Measurements from ENCODE around the gene CEP76. TPM values are rescaled to one million over a fixed set of nuclear protein-coding genes. Genes with fewer than 3 reads are reported as not detected.

CEP76 gene
- total RNA-seq, 1 experiment from 2014 or later = 13.5 TPM

DNA sequence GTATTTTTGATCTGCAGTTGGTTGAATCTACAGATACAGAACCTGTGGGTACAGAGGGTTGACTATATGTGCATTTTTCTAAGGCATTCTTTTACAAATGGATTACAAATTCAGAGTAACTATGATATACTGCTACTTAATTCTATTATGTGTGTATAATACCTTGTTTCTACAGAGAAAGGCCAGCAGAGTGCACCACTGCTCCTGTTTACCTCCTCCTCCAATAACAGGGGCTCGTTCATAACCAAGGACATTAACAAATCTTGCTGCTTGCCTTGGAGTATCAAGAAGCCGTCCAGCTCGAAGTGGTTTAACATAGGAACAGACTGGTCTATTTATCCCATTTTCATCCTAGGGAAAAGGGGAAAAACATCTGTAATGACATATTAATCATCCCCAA, 16.4 kb downstream of the CEP76 start:
- no TSS peak for BruUV-seq (replicated peaks)
- H3K4me3 ChIP-seq (replicated peaks in 1 of 2; ENCODE audit: low read depth in 1 of 2, low read length in 2 of 2) = no peak overlapping the region
- TF ChIP-seq SP1 (IDR thresholded peaks at IDR 0.05; ENCODE audit: low read depth) = no peak
- TF ChIP-seq, protein P1, sequence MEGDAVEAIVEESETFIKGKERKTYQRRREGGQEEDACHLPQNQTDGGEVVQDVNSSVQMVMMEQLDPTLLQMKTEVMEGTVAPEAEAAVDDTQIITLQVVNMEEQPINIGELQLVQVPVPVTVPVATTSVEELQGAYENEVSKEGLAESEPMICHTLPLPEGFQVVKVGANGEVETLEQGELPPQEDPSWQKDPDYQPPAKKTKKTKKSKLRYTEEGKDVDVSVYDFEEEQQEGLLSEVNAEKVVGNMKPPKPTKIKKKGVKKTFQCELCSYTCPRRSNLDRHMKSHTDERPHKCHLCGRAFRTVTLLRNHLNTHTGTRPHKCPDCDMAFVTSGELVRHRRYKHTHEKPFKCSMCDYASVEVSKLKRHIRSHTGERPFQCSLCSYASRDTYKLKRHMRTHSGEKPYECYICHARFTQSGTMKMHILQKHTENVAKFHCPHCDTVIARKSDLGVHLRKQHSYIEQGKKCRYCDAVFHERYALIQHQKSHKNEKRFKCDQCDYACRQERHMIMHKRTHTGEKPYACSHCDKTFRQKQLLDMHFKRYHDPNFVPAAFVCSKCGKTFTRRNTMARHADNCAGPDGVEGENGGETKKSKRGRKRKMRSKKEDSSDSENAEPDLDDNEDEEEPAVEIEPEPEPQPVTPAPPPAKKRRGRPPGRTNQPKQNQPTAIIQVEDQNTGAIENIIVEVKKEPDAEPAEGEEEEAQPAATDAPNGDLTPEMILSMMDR (IDR thresholded peaks at IDR 0.05 in 2 of 3, conservative IDR thresholded peaks at IDR 0.05 in 1 of 3; ENCODE audit: borderline replicate concordance in 1 of 3, insufficient read depth in 1 of 3, low read depth in 2 of 3, low read length in 2 of 3) = peak; percentile 18 to 43 (median 37); a peak in 3 of 6 replicates
- no peak for TF ChIP-seq CEBPB (IDR thresholded peaks at IDR 0.05; ENCODE audit: low read depth)
- no peak for TF ChIP-seq EZH2phosphoT487 (IDR thresholded peaks at IDR 0.05; ENCODE audit: borderline replicate concordance)
- no peak for TF ChIP-seq ZNF274 (IDR thresholded peaks at IDR 0.05; ENCODE audit: low read depth, low read length)
- TF ChIP-seq, protein P2, sequence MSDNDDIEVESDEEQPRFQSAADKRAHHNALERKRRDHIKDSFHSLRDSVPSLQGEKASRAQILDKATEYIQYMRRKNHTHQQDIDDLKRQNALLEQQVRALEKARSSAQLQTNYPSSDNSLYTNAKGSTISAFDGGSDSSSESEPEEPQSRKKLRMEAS (IDR thresholded peaks at IDR 0.05) = no peak
- TF ChIP-seq ELF1 (IDR thresholded peaks at IDR 0.05; ENCODE audit: borderline replicate concordance, low read depth) = no peak
- no peak for TF ChIP-seq POLR2A (IDR thresholded peaks at IDR 0.05; ENCODE audit: borderline replicate concordance, extremely low read depth, insufficient read depth, insufficient read length)
- TF ChIP-seq RAD21 (IDR thresholded peaks at IDR 0.05; ENCODE audit: low read depth) = peak; percentile 30; the same call in 1 of the 2 replicates
- TF ChIP-seq CBX3 (IDR thresholded peaks at IDR 0.05; ENCODE audit: low read depth) = no peak
- TF ChIP-seq, protein P3, sequence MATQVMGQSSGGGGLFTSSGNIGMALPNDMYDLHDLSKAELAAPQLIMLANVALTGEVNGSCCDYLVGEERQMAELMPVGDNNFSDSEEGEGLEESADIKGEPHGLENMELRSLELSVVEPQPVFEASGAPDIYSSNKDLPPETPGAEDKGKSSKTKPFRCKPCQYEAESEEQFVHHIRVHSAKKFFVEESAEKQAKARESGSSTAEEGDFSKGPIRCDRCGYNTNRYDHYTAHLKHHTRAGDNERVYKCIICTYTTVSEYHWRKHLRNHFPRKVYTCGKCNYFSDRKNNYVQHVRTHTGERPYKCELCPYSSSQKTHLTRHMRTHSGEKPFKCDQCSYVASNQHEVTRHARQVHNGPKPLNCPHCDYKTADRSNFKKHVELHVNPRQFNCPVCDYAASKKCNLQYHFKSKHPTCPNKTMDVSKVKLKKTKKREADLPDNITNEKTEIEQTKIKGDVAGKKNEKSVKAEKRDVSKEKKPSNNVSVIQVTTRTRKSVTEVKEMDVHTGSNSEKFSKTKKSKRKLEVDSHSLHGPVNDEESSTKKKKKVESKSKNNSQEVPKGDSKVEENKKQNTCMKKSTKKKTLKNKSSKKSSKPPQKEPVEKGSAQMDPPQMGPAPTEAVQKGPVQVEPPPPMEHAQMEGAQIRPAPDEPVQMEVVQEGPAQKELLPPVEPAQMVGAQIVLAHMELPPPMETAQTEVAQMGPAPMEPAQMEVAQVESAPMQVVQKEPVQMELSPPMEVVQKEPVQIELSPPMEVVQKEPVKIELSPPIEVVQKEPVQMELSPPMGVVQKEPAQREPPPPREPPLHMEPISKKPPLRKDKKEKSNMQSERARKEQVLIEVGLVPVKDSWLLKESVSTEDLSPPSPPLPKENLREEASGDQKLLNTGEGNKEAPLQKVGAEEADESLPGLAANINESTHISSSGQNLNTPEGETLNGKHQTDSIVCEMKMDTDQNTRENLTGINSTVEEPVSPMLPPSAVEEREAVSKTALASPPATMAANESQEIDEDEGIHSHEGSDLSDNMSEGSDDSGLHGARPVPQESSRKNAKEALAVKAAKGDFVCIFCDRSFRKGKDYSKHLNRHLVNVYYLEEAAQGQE (IDR thresholded peaks at IDR 0.05; ENCODE audit: low read depth) = no peak
- TF ChIP-seq POLR2AphosphoS5 (IDR thresholded peaks at IDR 0.05; ENCODE audit: low read depth, low read length) = no peak
- TF ChIP-seq TCF7L2 (IDR thresholded peaks at IDR 0.05; ENCODE audit: borderline replicate concordance, extremely low read depth, insufficient read depth, insufficient read length) = no peak
- no peak for TF ChIP-seq EZH2 (IDR thresholded peaks at IDR 0.05)
- H3K27ac ChIP-seq (ENCODE audit: low read depth, low read length) = no peak overlapping the region
- peak; percentile 22 for DNase-seq (ENCODE audit: low read depth, low spot score)
- no peaks in the 10 kb centered on the region for H3K9me3 ChIP-seq (ENCODE audit: control insufficient read depth in 1 of 2, insufficient read depth in 1 of 2, low read depth in 1 of 2, low read length in 2 of 2)
- H3K27me3 ChIP-seq (ENCODE audit: insufficient read depth, low read length) = no peaks in the 10 kb centered on the region
- no peak overlapping the region for H3K4me2 ChIP-seq (ENCODE audit: low read length)
- H3K79me2 ChIP-seq (ENCODE audit: insufficient read depth, low read length) = no peaks in the 10 kb centered on the region
- H3K36me3 ChIP-seq (ENCODE audit: control insufficient read depth in 1 of 2, insufficient read depth in 2 of 2, low read length in 2 of 2) = no peaks in the 10 kb centered on the region; a peak in 1 of 4 replicates
- intact Hi-C loops (cut with micrococcal nuclease) = loop anchor here (1.0 kb wide), 1 partner anchor 248 kb away; no protein-coding TSS in a partner anchor
- H2AFZ ChIP-seq (ENCODE audit: low read depth, low read length, poor library complexity, severe bottlenecking) = no peak overlapping the region
- no peak overlapping the region for H3K9ac ChIP-seq (ENCODE audit: low read length)
- POLR2A ChIA-PET = no interaction called here
- peak; percentile 91 for ATAC-seq
- CTCF ChIA-PET = interaction anchor here (0.8 kb wide), 1 partner anchor 58 kb away, joined by 3 read pairs; no protein-coding TSS in a partner anchor
- RAD21 ChIA-PET (ENCODE audit: low non-redundant PET in 1 of 2, low total read pairs in 2 of 2, uncharacterized antibody in 2 of 2, unreplicated experiment in 2 of 2) = no interaction called here
- H4K20me1 ChIP-seq (ENCODE audit: insufficient read depth) = no peaks in the 10 kb centered on the region
- H3K9me2 ChIP-seq (ENCODE audit: insufficient read depth) = no peaks in the 10 kb centered on the region
- no peaks in the 10 kb centered on the region for H3K4me1 ChIP-seq (ENCODE audit: control insufficient read depth in 1 of 2, insufficient read depth in 2 of 2, low read length in 2 of 2)
